Bronchial epithelial cell (primary cell): ENCODE results near the gene CELF4. TPM values are rescaled to one million over a fixed set of nuclear protein-coding genes. Genes with fewer than 3 reads are reported as not detected.

Source experiments
- DNase-seq: peaks from one replicate; pipeline ENCODE4 v3.0.0-alpha.2; 2010; ENCODE audit warnings: low read depth
- FAIRE-seq: peaks from 2 replicates; lab custom pipeline; 2011; peaks lifted over from hg19 to GRCh38; lab: Jason Lieb, UNC
- H3K27me3 ChIP-seq: 2 replicates; pipeline ENCODE4 v1.5.1; 2011; ENCODE audit warnings: low read length; ENCODE audit not compliant: control insufficient read depth, insufficient read depth
- H3K36me3 ChIP-seq: 2 replicates; pipeline ENCODE4 v1.5.1; 2011; ENCODE audit warnings: low read length; ENCODE audit not compliant: control insufficient read depth, insufficient read depth
- H3K4me3 ChIP-seq: 2 replicates; pipeline ENCODE4 v1.5.1; 2011; ENCODE audit warnings: mild to moderate bottlenecking, low read depth, low read length, control low read depth
- total RNA-seq: library from RNA; depleted of rRNA; stranded (reverse); fragments of >200 nt; gene quantifications from 2 replicates; pipeline ENCODE4 v1.2.1, GENCODE V29; 2014
- TF ChIP-seq, protein P1 (sequence below): IDR thresholded peaks from 2 replicates; pipeline ENCODE4 v1.5.1; 2011; ENCODE audit warnings: mild to moderate bottlenecking, moderate library complexity, low read length, control low read depth, inconsistent platforms; ENCODE audit not compliant: insufficient read depth, severe bottlenecking

Gene CELF4
- total RNA-seq, 1 donor from 2014 or later: not detected

GRCh38 chr18:37493352-37493935 is 72.2 kb downstream of the CELF4 start:
- TF ChIP-seq, protein P1, sequence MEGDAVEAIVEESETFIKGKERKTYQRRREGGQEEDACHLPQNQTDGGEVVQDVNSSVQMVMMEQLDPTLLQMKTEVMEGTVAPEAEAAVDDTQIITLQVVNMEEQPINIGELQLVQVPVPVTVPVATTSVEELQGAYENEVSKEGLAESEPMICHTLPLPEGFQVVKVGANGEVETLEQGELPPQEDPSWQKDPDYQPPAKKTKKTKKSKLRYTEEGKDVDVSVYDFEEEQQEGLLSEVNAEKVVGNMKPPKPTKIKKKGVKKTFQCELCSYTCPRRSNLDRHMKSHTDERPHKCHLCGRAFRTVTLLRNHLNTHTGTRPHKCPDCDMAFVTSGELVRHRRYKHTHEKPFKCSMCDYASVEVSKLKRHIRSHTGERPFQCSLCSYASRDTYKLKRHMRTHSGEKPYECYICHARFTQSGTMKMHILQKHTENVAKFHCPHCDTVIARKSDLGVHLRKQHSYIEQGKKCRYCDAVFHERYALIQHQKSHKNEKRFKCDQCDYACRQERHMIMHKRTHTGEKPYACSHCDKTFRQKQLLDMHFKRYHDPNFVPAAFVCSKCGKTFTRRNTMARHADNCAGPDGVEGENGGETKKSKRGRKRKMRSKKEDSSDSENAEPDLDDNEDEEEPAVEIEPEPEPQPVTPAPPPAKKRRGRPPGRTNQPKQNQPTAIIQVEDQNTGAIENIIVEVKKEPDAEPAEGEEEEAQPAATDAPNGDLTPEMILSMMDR: no peak
- H3K4me3 ChIP-seq: no peak overlapping the region
- no peaks in the 10 kb centered on the region for H3K27me3 ChIP-seq
- no peaks in the 10 kb centered on the region for H3K36me3 ChIP-seq
- FAIRE-seq (no peak), DNase-seq (no peak)

GRCh38 chr18:37492952-37493351 is 72.6 kb downstream of the CELF4 start:
- H3K4me3 ChIP-seq: no peak overlapping the region
- no peaks in the 10 kb centered on the region for H3K36me3 ChIP-seq
- DNase-seq (no peak), FAIRE-seq (no peak)
- TF ChIP-seq, protein P1: no peak
- H3K27me3 ChIP-seq: peaks cover 1% of the 10 kb centered on the region

GRCh38 chr18:37491526-37491925 is 74.1 kb downstream of the CELF4 start:
- no peaks in the 10 kb centered on the region for H3K36me3 ChIP-seq
- DNase-seq (no peak), FAIRE-seq (no peak)
- TF ChIP-seq, protein P1: no peak
- H3K27me3 ChIP-seq: peaks cover 12% of the 10 kb centered on the region
- no peak overlapping the region for H3K4me3 ChIP-seq

GRCh38 chr18:37489998-37490397 is 75.6 kb downstream of the CELF4 start:
- H3K27me3 ChIP-seq: peaks cover 16% of the 10 kb centered on the region
- FAIRE-seq: no peak

DNA sequence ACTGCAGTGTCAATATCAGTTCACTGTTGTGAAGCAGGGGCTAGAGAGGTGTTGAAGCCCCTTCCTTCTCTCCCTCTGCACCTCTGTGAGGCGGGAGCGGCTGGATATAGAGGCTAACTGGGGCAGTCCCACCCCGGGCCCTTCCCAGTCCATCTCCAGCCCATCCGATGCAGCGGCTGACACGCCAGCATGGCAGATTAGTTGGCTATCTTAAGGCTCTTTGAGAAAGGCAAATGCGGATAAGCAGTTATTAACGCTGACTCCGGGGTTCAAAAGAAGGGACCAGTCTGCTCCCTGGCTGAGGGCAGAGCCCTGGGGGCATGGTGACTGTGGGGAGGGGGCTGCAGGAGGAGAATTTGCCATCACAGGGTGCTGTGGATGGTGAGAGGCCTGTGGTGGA is 76.6 kb downstream of the CELF4 start:
- no peaks in the 10 kb centered on the region for H3K36me3 ChIP-seq
- peaks cover 18% of the 10 kb centered on the region for H3K27me3 ChIP-seq
- no peak for DNase-seq
- FAIRE-seq: no peak
- TF ChIP-seq, protein P1: no peak
- H3K4me3 ChIP-seq: no peak overlapping the region

More at GRCh38 chr18:37489998-37490397, 75.6 kb downstream of the CELF4 start:
- no peak for DNase-seq
- no peak overlapping the region for H3K4me3 ChIP-seq
- TF ChIP-seq, protein P1: no peak
- no peaks in the 10 kb centered on the region for H3K36me3 ChIP-seq

DNA sequence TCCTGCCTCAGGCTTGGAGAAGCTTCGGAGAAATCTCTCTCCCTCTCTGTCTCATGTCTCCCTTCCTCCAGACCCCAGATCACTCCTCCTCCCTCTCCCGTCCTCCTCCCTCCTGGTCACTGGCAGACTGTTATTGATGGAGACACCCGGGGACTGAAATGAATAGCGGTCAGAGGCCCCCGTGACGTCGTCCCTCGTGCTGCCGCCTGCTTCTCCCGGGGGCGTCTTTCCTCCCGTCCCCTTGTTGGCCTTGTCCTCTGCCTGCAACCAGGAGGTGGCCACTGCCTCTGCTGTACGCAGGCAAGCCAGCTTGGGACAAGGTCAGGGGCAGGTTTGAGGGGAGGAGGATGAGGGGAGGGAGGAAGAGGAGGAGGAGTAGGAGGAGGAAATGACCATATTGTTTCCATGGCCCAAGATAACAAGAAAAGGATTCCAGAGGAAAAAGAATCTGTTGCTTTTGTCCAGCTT is 78.2 kb downstream of the CELF4 start:
- DNase-seq (no peak), FAIRE-seq (no peak)
- H3K4me3 ChIP-seq: no peak overlapping the region
- no peaks in the 10 kb centered on the region for H3K36me3 ChIP-seq
- TF ChIP-seq, protein P1: no peak
- H3K27me3 ChIP-seq: peaks cover 18% of the 10 kb centered on the region
